ENCODE measurements around the gene GID8.
A peak's percentile ranks its signal among the peaks of the same experiment; 100 is the strongest.

GID8 gene

DNA sequence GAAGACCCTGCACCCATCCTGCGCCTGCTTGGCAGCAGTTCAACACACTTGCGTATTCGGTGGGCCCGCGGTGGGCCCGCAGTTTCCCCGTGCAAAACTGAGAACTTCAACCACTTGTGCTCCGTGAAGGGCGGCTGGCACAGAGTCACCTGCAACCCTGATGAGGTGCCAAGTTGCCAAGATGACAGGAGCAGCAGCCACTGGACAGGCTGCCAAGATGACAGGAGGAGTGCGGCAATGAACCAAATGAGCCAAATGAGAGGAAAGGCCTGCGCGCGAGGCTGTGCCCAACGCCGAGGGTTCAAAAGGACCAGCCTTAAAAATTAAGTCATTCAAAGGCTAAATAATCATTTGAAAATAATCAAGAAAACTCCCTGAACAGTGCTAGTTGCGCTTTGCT lies 31.7 kb upstream of the GID8 start:
- H3K36me3 ChIP-seq (ENCODE audit: insufficient read depth, low read length) = peaks cover 94% of the 10 kb centered on the region
- H3K4me1 ChIP-seq (ENCODE audit: control insufficient read depth, insufficient read depth, low read length) = peaks cover 28% of the 10 kb centered on the region
- H3K27me3 ChIP-seq (ENCODE audit: control insufficient read depth, insufficient read depth, low read length) = no peaks in the 10 kb centered on the region
- no peak overlapping the region for H3K4me3 ChIP-seq (ENCODE audit: low read length)
- H3K9ac ChIP-seq (ENCODE audit: low read depth, low read length) = no peak overlapping the region
- H3K9me3 ChIP-seq (replicated peaks; ENCODE audit: low read length) = no peaks in the 10 kb centered on the region
- no peak overlapping the region for H3K4me2 ChIP-seq (ENCODE audit: low read length)

GRCh38 chr20:62906647-62907375 lies 31.1 kb upstream of the GID8 start:
- Histone ChIP-seq H3K4me1 (ENCODE audit: control insufficient read depth, insufficient read depth, low read length) (peaks cover 28% of the 10 kb centered on the region), H3K4me3 (ENCODE audit: low read length) (no peak overlapping the region), H3K9ac (ENCODE audit: low read depth, low read length) (no peak overlapping the region), H3K9me3 (replicated peaks; ENCODE audit: low read length) (no peaks in the 10 kb centered on the region), H3K36me3 (ENCODE audit: insufficient read depth, low read length) (peaks cover 94% of the 10 kb centered on the region), H3K4me2 (ENCODE audit: low read length) (no peak overlapping the region), H3K27me3 (ENCODE audit: control insufficient read depth, insufficient read depth, low read length) (no peaks in the 10 kb centered on the region)

GRCh38 chr20:62907384-62908317 lies 30.3 kb upstream of the GID8 start:
- peaks cover 90% of the 10 kb centered on the region for H3K36me3 ChIP-seq (ENCODE audit: insufficient read depth, low read length)
- no peaks in the 10 kb centered on the region for H3K27me3 ChIP-seq (ENCODE audit: control insufficient read depth, insufficient read depth, low read length)

DNA sequence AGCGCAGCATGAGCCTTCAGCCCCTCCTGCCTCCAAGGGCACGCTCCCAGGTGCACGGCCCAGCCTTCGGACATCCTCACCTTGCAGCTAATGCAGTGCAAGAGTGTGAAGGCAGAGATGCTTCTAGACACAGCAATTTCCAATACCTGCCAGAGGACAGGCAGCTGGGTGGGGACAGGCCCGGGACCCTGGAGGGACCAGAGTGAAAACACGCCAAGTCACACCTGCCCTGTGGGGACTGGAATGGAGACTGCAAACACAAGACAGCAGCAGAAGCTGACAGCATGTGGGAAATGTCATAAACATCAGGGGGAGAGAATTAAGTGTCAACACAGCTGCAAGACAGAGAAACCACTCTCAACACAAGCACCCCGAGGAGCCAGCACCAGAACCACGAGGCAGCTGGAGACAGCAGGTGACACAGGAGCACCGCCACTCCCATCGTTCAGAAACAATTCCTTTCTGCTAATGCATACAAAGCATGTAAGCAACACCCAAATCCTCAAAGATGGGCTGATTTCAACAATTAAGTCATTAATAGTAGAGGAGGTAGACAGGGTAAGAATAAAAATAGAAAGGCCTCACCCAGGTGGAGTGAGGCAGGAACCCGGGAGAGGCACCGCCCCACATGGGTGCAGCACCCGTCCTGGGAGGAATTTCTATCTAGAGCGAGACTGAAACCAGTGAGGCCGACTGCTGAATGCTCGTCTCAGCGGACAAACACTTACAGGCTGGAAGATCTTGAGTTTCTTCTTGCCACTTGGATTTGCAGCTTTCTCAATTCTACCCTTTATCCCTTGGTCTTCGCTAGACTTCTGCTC lies 28.8 kb upstream of the GID8 start:
- Histone ChIP-seq H3K36me3 (ENCODE audit: insufficient read depth, low read length) (peaks cover 80% of the 10 kb centered on the region), H3K4me1 (ENCODE audit: control insufficient read depth, insufficient read depth, low read length) (peaks cover 19% of the 10 kb centered on the region), H3K4me2 (ENCODE audit: low read length) (no peak overlapping the region), H3K9ac (ENCODE audit: low read depth, low read length) (no peak overlapping the region), H3K4me3 (ENCODE audit: low read length) (no peak overlapping the region), H3K9me3 (replicated peaks; ENCODE audit: low read length) (no peaks in the 10 kb centered on the region), H3K27me3 (ENCODE audit: control insufficient read depth, insufficient read depth, low read length) (no peaks in the 10 kb centered on the region)

More at GRCh38 chr20:62907384-62908317, 30.3 kb upstream of the GID8 start:
- peaks cover 28% of the 10 kb centered on the region for H3K4me1 ChIP-seq (ENCODE audit: control insufficient read depth, insufficient read depth, low read length)
- H3K9ac ChIP-seq (ENCODE audit: low read depth, low read length) = no peak overlapping the region
- H3K9me3 ChIP-seq (replicated peaks; ENCODE audit: low read length) = no peaks in the 10 kb centered on the region
- peak overlapping the region; percentile 37 for H3K4me3 ChIP-seq (ENCODE audit: low read length)
- H3K4me2 ChIP-seq (ENCODE audit: low read length) = peak overlapping the region; percentile 61

DNA sequence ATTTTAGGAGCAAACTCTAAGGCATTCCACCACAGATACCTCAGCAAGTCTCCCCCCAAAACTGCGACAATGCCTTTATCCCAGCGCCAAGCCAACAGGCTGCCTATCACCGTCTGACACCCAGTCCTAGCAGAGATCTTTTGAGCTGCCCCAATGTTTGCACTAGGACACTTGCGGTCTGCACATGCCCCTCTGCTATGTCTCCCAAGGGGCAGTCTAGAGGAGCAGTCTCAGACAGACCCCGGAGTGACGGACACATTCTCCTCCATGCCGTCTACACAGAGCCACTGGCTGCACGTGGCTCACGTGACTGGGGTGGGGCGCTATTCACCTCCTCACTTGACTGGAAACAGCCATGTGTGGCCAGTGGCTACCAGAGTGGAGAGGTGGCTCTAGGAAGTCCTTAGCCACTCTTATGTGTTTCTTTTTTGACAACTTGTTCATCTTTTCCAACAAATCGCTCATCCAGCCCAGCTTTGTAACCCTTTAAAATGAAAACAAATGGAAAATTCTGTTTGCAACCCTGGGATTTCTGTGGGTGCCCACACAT lies 27.7 kb upstream of the GID8 start:
- Histone ChIP-seq H3K4me2 (ENCODE audit: low read length) (no peak overlapping the region), H3K36me3 (ENCODE audit: insufficient read depth, low read length) (peaks cover 70% of the 10 kb centered on the region), H3K9ac (ENCODE audit: low read depth, low read length) (no peak overlapping the region), H3K4me3 (ENCODE audit: low read length) (no peak overlapping the region), H3K9me3 (replicated peaks; ENCODE audit: low read length) (no peaks in the 10 kb centered on the region), H3K27me3 (ENCODE audit: control insufficient read depth, insufficient read depth, low read length) (no peaks in the 10 kb centered on the region), H3K4me1 (ENCODE audit: control insufficient read depth, insufficient read depth, low read length) (peaks cover 30% of the 10 kb centered on the region)

GRCh38 chr20:62910777-62911497 lies 27.0 kb upstream of the GID8 start:
- Histone ChIP-seq H3K4me3 (ENCODE audit: low read length) (no peak overlapping the region), H3K36me3 (ENCODE audit: insufficient read depth, low read length) (peaks cover 63% of the 10 kb centered on the region), H3K27me3 (ENCODE audit: control insufficient read depth, insufficient read depth, low read length) (no peaks in the 10 kb centered on the region), H3K4me1 (ENCODE audit: control insufficient read depth, insufficient read depth, low read length) (peaks cover 33% of the 10 kb centered on the region), H3K9ac (ENCODE audit: low read depth, low read length) (no peak overlapping the region), H3K4me2 (ENCODE audit: low read length) (no peak overlapping the region), H3K9me3 (replicated peaks; ENCODE audit: low read length) (no peaks in the 10 kb centered on the region)

GRCh38 chr20:62911701-62912280 lies 26.2 kb upstream of the GID8 start:
- no peaks in the 10 kb centered on the region for H3K9me3 ChIP-seq (replicated peaks; ENCODE audit: low read length)
- peaks cover 55% of the 10 kb centered on the region for H3K36me3 ChIP-seq (ENCODE audit: insufficient read depth, low read length)
- no peaks in the 10 kb centered on the region for H3K27me3 ChIP-seq (ENCODE audit: control insufficient read depth, insufficient read depth, low read length)
- H3K4me2 ChIP-seq (ENCODE audit: low read length) = no peak overlapping the region
- no peak overlapping the region for H3K9ac ChIP-seq (ENCODE audit: low read depth, low read length)
- H3K4me3 ChIP-seq (ENCODE audit: low read length) = no peak overlapping the region
- H3K4me1 ChIP-seq (ENCODE audit: control insufficient read depth, insufficient read depth, low read length) = peaks cover 36% of the 10 kb centered on the region

GRCh38 chr20:62913043-62913630 lies 24.8 kb upstream of the GID8 start:
- Histone ChIP-seq H3K4me1 (ENCODE audit: control insufficient read depth, insufficient read depth, low read length) (peaks cover 30% of the 10 kb centered on the region), H3K27me3 (ENCODE audit: control insufficient read depth, insufficient read depth, low read length) (no peaks in the 10 kb centered on the region), H3K9ac (ENCODE audit: low read depth, low read length) (no peak overlapping the region), H3K4me3 (ENCODE audit: low read length) (no peak overlapping the region), H3K4me2 (ENCODE audit: low read length) (no peak overlapping the region), H3K36me3 (ENCODE audit: insufficient read depth, low read length) (peaks cover 44% of the 10 kb centered on the region), H3K9me3 (replicated peaks; ENCODE audit: low read length) (no peaks in the 10 kb centered on the region)

- no peak overlapping the region for H3K4me3 ChIP-seq (ENCODE audit: low read length)
- peaks cover 31% of the 10 kb centered on the region for H3K36me3 ChIP-seq (ENCODE audit: insufficient read depth, low read length)
- peaks cover 28% of the 10 kb centered on the region for H3K4me1 ChIP-seq (ENCODE audit: control insufficient read depth, insufficient read depth, low read length)
- H3K9me3 ChIP-seq (replicated peaks; ENCODE audit: low read length) = no peaks in the 10 kb centered on the region
- H3K27me3 ChIP-seq (ENCODE audit: control insufficient read depth, insufficient read depth, low read length) = no peaks in the 10 kb centered on the region
- no peak overlapping the region for H3K4me2 ChIP-seq (ENCODE audit: low read length)
- H3K9ac ChIP-seq (ENCODE audit: low read depth, low read length) = no peak overlapping the region
These were observed 23.5 kb upstream of the GID8 start for GRCh38 chr20:62914436-62914835.

DNA sequence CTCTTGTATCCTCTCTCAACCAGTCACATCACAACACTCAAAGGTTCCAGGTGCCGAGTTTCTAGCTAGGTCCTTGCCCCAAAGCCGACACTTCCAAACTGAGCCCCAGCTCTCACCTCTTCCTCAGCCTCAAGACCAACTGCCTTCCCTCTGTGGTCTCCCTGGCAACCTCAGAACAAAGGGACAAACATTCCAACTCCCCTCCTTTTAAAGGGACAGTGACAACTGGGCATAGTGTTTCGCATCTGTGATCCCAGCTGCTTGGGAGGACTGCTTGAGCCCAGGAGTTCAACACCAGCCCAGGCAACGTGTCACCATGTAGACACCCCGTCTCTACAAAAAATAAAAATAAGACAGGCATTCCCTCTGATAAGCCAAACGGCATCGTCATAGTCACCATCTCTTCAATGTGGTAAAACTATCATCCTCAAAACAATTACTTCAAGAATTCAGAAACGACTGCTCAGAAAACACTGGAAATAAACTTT lies 22.9 kb upstream of the GID8 start:
- Histone ChIP-seq H3K9ac (ENCODE audit: low read depth, low read length) (no peak overlapping the region), H3K36me3 (ENCODE audit: insufficient read depth, low read length) (peaks cover 26% of the 10 kb centered on the region), H3K9me3 (replicated peaks; ENCODE audit: low read length) (no peaks in the 10 kb centered on the region), H3K4me2 (ENCODE audit: low read length) (peak overlapping the region; percentile 5), H3K27me3 (ENCODE audit: control insufficient read depth, insufficient read depth, low read length) (no peaks in the 10 kb centered on the region), H3K4me3 (ENCODE audit: low read length) (no peak overlapping the region), H3K4me1 (ENCODE audit: control insufficient read depth, insufficient read depth, low read length) (peaks cover 28% of the 10 kb centered on the region)

Measured in skeletal muscle satellite cell (primary cell).